ENCODE measurements around the gene ZBTB5. TPM values are rescaled to one million over a fixed set of nuclear protein-coding genes. Genes with fewer than 3 reads are reported as not detected.

ZBTB5 gene
- total and polyA plus RNA-seq, 2 of the 13 experiments (the other 11 are each of a cell fraction or from before 2014, with no cell fraction given): 12.5 to 20.5 TPM

- no peaks in the 10 kb centered on the region for H3K9me3 ChIP-seq (ENCODE audit: low read length)
- no peak overlapping the region for H2AFZ ChIP-seq (ENCODE audit: low read length)
- no peak overlapping the region for H3K4me2 ChIP-seq (ENCODE audit: low read depth, low read length)
- 100% methylated on average over 1 of the region's 1 CpG for WGBS (ENCODE audit: low lambda C conversion rate)
- H4K20me1 ChIP-seq (ENCODE audit: insufficient read depth, low read length): peaks cover 41% of the 10 kb centered on the region
- intact Hi-C loops (cut with micrococcal nuclease; ENCODE audit: unreplicated experiment) (no loop called here), in situ Hi-C loops (cut with HindIII; ENCODE audit: extremely low pct_ligation_motif_present, low pct_unique_long_range_greater_than_20kb) (no loop called here)
- ATAC-seq: no peak
- H3K4me3 ChIP-seq (replicated peaks in 1 of 3; ENCODE audit: insufficient read depth in 1 of 3, low read depth in 2 of 3, low read length in 3 of 3): no peak overlapping the region
- H3K4me1 ChIP-seq (ENCODE audit: insufficient read depth, low read length): peaks cover 76% of the 10 kb centered on the region
- TF ChIP-seq MAFG (CRISPR knock-in tag; IDR thresholded peaks at IDR 0.05) (no peak), ZBTB7B (CRISPR knock-in tag; IDR thresholded peaks at IDR 0.05) (no peak), CBX1 (IDR thresholded peaks at IDR 0.05; ENCODE audit: low read depth) (no peak), HINFP (CRISPR knock-in tag; IDR thresholded peaks at IDR 0.05; ENCODE audit: low read depth) (no peak), MAFF (IDR thresholded peaks at IDR 0.05; ENCODE audit: low read depth, low read length) (no peak)
- TF ChIP-seq, protein P1, sequence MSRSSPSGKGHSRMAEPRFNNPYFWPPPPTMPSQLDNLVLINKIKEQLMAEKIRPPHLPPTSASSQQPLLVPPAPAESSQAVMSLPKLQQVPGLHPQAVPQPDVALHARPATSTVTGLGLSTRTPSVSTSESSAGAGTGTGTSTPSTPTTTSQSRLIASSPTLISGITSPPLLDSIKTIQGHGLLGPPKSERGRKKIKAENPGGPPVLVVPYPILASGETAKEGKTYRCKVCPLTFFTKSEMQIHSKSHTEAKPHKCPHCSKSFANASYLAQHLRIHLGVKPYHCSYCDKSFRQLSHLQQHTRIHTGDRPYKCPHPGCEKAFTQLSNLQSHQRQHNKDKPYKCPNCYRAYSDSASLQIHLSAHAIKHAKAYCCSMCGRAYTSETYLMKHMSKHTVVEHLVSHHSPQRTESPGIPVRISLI (CRISPR knock-in tag; IDR thresholded peaks at IDR 0.05; ENCODE audit: borderline replicate concordance): no peak
- TF ChIP-seq, protein P2, sequence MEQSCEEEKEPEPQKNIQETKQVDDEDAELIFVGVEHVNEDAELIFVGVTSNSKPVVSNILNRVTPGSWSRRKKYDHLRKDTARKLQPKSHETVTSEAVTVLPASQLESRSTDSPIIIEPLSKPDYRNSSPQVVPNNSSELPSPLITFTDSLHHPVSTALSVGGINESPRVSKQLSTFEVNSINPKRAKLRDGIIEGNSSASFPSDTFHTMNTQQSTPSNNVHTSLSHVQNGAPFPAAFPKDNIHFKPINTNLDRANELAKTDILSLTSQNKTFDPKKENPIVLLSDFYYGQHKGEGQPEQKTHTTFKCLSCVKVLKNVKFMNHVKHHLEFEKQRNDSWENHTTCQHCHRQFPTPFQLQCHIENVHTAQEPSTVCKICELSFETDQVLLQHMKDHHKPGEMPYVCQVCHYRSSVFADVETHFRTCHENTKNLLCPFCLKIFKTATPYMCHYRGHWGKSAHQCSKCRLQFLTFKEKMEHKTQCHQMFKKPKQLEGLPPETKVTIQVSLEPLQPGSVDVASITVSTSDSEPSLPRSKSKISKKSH (CRISPR knock-in tag; IDR thresholded peaks at IDR 0.05; ENCODE audit: borderline replicate concordance): no peak
- no peak for DNase-seq (ENCODE audit: low spot score)
- H3K27me3 ChIP-seq (ENCODE audit: control insufficient read depth in 1 of 2, insufficient read depth in 2 of 2, low read length in 2 of 2): no peaks in the 10 kb centered on the region
- H3K79me2 ChIP-seq (ENCODE audit: insufficient read depth, low read length): peaks cover 88% of the 10 kb centered on the region
- ChIA-PET CTCF (ENCODE audit: low intra/inter-chr PET ratio, low total read pairs) (no interaction called here), POLR2A (interaction anchor here (2.5 kb wide), 1 partner anchor 9 kb away, joined by 8 read pairs; the partner anchor contains the start of gene ZBTB5)
- FAIRE-seq: no peak
- BruUV-seq (replicated peaks): no TSS peak
- no peak overlapping the region for H3K9ac ChIP-seq (ENCODE audit: insufficient read depth, low read depth, low read length)
- H3K27ac ChIP-seq (ENCODE audit: extremely low read length, insufficient read depth, low read length): no peak overlapping the region
- H3K36me3 ChIP-seq (replicated peaks in 1 of 2; ENCODE audit: control insufficient read depth in 1 of 2, insufficient read depth in 2 of 2, low read length in 2 of 2): peaks cover 1 to 3% of the 10 kb centered on the region in 2 experiments; a peak in 1 of 5 replicates
Measured at GRCh38 chr9:37456817-37457216, 8.4 kb downstream of the ZBTB5 start.

All from HepG2 (cell line).